HL-60/S4 treated with retinoic acid at 250 ng/mL for 4 days and 3 days (cell line): ENCODE results near the gene NOD1.
"Not testable (repeated sequence)": the region's sequence is repeated elsewhere in the genome, so short reads cannot be mapped to it uniquely, and the experiment has no call there.

Source experiments
- in situ Hi-C: fragments of 300-500 bp; cut with MboI; formaldehyde crosslinking; loops from 2 replicates; pipeline ENCODE4 v1.7.0; 2022; ENCODE audit warnings: low sequenced_read_pairs

NOD1 gene

DNA sequence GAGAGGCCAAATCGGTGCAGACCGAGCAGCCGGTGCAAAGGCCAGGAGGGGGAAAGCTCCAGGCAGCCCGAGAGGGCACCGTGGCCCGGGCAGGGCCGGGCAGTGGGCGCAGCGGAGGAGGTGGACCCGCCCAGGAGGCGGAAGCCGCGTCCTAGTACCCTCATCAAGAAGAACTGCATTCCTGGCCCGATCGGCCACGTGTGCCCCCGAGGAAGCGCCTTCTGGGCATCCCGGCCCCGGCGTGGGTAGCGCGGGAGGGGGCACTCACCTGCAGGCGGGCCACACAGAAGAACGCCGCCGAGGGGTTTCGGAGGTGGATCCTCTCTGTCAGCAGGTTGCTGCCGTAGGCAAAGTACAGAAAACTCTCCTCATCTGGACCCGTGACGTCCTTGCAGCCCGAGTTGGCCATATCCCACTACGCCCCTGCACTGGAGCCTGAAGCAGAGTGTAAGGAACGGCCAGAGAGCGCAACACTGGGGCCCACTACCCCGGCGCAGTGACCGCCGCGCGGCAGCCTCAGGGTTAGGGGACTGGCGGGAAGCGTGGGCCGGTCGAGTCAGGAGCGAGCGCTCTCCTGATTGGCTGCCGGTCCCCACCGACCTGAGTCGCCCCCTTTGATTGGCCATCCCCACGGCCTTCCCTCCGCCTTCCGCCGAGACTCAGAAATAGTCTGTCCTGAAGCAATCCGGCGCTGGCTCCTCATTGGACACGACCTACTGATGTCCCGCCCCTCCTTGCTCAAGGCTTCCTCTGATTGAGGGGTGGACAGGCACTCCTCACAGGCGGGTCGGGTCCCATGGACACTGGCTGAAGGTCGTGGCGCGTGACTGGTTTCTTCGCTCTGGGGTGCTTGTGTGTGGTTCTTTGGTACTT is 26.0 kb upstream of the NOD1 start, which contains the start of gene GGCT:
Gene GGCT (minus strand): TSS at position 529 of the 873 bp plus-strand sequence. CDS start 120 bp downstream, at position 409.
- in situ Hi-C loops = no loop called here

- in situ Hi-C loops = no loop called here
These were observed 25.0 kb upstream of the NOD1 start for GRCh38 chr7:30503274-30504212.

DNA sequence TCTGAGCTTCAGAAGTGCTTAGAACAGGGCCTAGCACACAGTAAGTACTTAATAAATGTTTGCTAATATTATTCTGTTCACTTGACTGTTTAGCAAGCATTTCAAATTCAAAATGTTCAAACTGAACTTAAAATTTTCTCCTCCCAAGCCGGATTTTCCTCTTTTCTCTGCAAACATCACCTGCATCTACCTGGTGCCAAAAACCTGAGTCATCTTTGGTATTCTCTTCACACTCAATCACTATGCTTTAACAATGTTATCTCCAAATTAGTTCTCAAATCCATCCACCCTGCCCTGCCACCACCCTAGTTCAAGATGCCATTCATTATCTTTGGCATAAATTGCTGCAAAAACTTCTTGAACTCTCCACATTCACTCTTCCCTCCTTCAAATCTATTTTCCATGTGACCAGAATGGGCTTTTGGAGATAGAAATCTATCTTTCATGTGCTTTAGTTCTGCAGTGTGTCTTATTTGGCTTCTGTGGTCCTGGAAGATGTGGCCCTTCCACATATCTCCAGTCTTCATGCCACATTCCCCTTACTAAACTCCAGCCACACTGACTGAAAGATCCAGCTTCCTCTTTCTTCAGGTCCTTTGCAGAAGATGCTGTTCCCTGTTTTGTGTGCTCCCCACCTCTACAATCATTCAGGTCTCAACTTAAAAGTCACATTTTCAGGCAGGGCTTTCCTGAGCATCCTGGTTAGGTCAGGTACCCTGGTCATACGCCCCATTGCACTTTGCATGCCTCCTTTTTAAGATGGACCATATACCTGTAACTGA is 24.1 kb upstream of the NOD1 start:
- in situ Hi-C loops = no loop called here

GRCh38 chr7:30501264-30501663 is 22.7 kb upstream of the NOD1 start:
- in situ Hi-C loops = no loop called here

DNA sequence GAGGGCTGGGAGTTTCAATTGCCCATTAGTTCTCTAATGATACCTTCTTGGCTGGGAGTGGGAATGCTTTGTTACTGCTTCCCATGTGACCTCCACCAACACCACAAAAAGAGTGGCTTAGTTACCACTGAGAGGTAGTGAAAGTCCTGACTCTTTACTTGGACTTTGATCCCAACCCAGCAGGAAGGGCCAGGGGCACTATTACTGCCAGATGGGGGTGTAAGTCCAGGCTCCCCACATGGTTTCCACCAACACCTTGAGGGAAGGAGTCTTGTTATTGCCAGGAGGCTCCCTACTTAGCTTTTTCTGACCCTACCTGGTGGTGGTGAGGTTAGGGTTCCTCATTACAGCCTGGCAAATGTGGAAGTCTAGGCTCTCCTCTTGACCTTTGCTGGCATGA is 14.6 kb upstream of the NOD1 start:
- in situ Hi-C loops = no loop called here

DNA sequence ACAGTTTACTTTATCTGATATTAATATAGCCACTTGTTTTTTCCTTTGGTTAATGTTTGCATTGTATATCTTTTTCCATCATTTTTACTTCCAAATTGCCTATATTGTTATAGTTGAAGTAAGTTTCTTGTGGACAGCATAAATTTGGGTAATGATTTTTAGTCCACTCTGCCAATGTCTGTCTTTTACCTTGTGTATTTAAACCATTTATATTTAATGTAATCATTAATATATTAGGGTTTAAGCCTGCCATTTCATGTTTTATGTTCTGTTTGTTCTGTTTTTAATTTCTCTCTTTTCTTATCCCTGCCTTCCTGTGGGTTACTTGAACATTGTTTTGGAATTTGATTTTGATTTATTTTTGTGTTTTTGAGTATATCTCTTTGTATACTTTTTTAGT is 12.8 kb upstream of the NOD1 start:
- in situ Hi-C loops = no loop called here

DNA sequence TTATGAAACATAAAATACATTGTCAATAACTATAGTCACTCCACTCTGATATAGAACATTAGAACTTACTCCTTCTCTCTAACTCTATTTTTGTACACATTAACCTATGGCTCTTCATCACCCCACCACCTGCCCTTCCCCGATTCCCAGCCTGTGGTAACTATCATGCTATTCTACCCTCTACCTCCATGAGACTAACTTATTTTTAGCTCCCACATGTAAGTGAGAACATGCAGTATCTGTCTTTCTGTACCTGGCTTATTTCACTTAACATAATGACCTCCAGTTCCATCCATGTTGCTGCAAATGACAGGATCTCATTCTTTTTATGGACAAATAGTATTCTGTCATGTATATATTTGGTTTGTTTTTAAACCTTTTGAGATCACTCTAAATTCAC is 8.8 kb upstream of the NOD1 start:
- in situ Hi-C loops = no loop called here

- in situ Hi-C loops = no loop called here
These were observed 7.1 kb upstream of the NOD1 start for GRCh38 chr7:30485667-30486066.

GRCh38 chr7:30481416-30481815 is 2.8 kb upstream of the NOD1 start:
- in situ Hi-C loops = not testable (repeated sequence)

DNA sequence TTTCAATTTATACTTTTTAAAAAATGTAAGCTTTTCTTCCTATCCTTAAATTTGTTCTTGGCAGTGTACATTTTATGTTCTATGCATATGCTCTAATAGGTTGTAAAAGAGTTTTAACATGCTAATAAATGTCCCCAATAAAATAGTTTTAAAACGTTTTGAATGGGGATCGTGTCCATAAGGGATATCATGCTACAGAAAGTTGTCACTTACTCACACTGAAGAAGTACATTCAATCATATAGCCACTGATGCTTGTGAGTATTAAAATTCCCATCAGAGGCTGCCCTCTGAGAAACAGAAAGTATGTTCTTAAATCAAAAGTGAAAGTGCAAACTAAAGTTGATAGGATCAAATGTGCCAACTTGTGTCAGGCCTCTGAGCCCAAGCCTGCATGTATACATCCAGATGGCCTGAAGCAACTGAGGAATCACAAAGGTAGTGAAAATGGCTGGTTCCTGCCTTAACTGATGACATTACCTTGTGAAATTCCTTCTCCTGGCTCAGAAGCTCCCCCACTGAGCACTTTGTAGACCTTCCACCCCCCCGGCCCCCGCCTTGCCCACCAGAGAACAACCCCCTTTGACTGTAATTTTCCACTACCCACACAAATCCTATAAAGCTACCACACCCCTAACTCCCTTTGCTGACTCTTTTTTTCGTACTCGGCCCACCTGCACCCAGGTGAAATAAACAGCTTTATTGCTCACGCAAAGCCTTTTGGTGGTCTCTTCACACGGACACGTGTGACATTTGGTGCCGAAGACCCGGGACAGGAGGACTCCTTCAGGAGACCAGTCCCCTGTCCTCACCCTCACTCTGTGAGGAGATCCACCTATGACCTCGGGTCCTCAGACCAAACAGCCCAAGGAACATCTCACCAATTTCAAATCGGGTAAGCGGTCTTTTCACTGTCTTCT is 877 bp upstream of the NOD1 start:
- in situ Hi-C loops = no loop called here

- in situ Hi-C loops = no loop called here
These were observed 2.0 kb downstream of the NOD1 start for GRCh38 chr7:30476459-30477145.

- in situ Hi-C loops = no loop called here
These were observed 3.0 kb downstream of the NOD1 start for GRCh38 chr7:30475580-30475979.

DNA sequence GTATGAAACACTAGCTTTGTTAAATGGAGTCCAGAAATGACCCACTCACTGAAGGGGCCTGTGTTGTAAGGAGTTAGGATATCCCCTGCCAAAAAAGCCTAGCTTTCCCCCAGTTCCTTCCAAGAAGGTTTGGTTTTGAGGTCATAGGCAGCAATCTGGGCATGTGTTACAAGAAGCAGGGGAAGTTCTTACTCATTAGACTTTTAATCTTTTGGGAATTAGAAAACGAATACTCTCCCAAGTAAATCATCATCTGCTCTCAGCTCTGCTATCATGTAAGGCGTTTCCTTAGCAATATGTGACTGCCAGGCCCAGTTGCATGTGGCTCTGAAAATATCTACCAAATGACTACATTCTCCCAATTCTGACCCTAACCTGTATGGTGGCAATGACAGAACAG is 3.7 kb downstream of the NOD1 start:
- in situ Hi-C loops = no loop called here

DNA sequence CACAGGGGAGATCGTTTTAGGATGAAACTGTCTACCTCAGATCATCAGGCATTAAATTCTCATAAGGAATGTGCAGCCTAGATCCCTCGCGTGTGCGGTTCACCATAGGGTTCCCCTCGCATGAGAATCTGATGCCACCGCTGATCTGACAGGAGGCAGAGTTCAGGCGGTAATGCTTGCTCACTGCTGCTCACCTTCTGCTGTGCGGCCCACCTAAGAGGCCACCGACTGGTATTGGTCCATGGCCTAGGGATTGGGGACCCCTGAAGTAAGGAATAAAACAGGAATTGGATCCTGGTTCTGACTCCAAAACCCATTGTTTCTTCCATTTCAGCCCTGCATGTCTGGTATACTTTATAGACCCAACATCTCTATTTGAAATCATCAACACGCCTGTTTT is 4.1 kb downstream of the NOD1 start:
- in situ Hi-C loops = no loop called here

DNA sequence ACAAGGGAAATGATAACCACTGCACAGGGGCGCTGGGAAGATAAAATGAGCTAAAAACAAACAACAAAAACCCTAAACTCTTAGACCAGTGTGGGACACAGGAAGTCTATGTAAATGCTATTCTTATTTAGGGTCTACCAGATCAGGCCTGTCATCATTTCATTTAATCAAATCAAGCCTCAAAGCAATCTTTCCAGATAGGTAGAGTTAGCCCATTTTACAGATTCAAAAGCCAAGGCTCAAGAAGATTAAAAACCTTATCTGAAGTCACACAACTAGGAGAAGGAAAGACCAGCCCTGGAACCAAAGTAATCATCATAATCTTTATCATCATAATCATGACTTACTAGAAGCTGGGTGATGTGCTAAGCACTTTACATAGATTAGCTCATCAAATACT is 4.7 kb downstream of the NOD1 start:
- in situ Hi-C loops = no loop called here

- in situ Hi-C loops = no loop called here
These were observed 5.5 kb downstream of the NOD1 start for GRCh38 chr7:30472784-30473775.

DNA sequence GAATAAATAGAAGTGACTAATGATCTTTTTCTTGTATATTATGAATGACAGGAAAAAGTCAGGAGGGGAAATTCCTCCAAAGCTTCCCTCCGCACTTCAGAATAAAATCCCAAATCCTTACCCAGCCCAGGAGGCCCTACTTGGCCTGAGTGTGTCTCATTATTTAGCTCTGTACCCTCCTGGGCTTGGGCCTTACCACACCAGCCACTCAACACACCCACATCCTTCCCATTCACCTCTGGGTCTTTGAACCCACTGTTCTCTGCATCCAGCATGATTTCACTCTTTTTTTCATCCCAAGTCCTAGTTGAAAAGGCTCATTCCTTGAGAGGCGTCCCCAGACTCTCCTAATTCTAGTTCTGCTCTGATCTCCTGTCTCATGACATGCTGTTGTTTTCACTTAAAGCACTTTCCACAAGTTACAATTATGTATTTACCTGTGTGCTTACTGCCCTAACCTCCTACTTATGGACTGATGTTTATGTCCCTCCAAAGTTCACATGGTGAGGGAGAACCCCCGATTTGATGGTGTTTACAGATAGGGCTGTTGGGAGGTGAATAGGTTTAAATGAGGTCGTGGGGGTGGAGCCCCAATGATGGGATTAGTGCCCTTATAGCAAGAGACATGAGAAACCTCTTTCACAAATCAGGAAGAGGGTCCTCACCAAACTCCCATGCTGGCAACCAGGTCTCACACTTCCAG is 6.4 kb downstream of the NOD1 start:
- in situ Hi-C loops = no loop called here

GRCh38 chr7:30471205-30471604 is 7.4 kb downstream of the NOD1 start:
- in situ Hi-C loops = no loop called here
